ENCODE data around the gene LTF.

The LTF gene

GRCh38 chr3:46464326-46465195, at the start of gene LTF:
LTF (minus strand) TSS chr3:46464905; CDS start chr3:46464867, 38 bp downstream.
- no peak for TF ChIP-seq CTCF (IDR thresholded peaks at IDR 0.05; ENCODE audit: insufficient read depth, low read length, missing control alignments)
- DNase-seq (ENCODE audit: low read depth, low spot score): no peak
- CTCF ChIA-PET: interaction anchor here (1.0 to 3.7 kb wide), 2 partner anchors 14 to 24 kb away, joined by 3 to 10 read pairs; no protein-coding TSS in a partner anchor
- H3K4me3 ChIP-seq (ENCODE audit: low read depth, low read length): no peak within 1 kb of the TSS
- POLR2A ChIA-PET: no interaction called here

DNA sequence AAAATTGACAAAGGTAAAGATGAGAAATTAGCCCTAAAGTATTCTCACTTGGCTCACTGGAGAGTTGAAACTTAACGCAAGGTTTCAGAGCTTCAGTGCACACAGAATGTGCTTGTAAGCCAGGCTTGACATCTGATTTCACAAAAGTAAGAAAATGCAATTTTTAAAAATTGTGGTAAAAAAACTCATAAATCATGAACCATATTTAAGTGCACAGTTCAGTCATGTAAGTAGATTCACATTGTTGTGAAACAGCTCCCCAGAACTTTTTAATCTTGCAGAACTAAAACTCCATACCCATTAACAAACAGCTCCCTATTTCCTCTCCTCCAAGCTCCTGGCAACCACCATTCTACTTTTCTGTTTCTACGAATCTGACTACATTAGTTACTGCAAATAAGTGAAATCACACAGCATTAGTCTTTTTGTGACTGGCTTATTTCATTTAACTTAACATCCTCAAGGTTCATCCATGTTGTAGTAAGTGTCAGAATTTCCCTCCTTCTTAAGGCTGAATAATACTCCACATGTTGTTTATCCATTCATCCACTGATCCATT, 47.6 kb upstream of the LTF start:
- H3K4me3 ChIP-seq (ENCODE audit: low read depth, low read length): no peak overlapping the region
- ChIA-PET POLR2A (no interaction called here), CTCF (interaction anchor here (1.0 to 1.6 kb wide), 4 partner anchors 9 to 117 kb away, joined by 3 to 6 read pairs (median 3); no protein-coding TSS in a partner anchor)
- no peak for TF ChIP-seq CTCF (IDR thresholded peaks at IDR 0.05; ENCODE audit: insufficient read depth, low read length, missing control alignments)
- DNase-seq (ENCODE audit: low read depth, low spot score): no peak

- no peak for DNase-seq (ENCODE audit: low read depth, low spot score)
- POLR2A ChIA-PET: no interaction called here
- no peak overlapping the region for H3K4me3 ChIP-seq (ENCODE audit: low read depth, low read length)
- TF ChIP-seq CTCF (IDR thresholded peaks at IDR 0.05; ENCODE audit: insufficient read depth, low read length, missing control alignments): no peak
- CTCF ChIA-PET: interaction anchor here (1.1 to 1.9 kb wide), 4 partner anchors 9 to 21 kb away, joined by 3 to 12 read pairs (median 4); partner anchors contain the start of gene RTP3
These were observed 45.0 kb upstream of the LTF start for GRCh38 chr3:46509661-46510187.

GRCh38 chr3:46508850-46509591, 44.3 kb upstream of the LTF start:
- POLR2A ChIA-PET: no interaction called here
- DNase-seq (ENCODE audit: low read depth, low spot score): no peak
- no peak for TF ChIP-seq CTCF (IDR thresholded peaks at IDR 0.05; ENCODE audit: insufficient read depth, low read length, missing control alignments)
- CTCF ChIA-PET: interaction anchor here (1.1 to 1.9 kb wide), 4 partner anchors 8 to 20 kb away, joined by 3 to 12 read pairs (median 4); partner anchors contain the start of gene RTP3
- H3K4me3 ChIP-seq (ENCODE audit: low read depth, low read length): no peak overlapping the region

- ChIA-PET POLR2A (interaction anchor here (0.7 kb wide), 1 partner anchor 10 kb away, joined by 3 read pairs; no protein-coding TSS in a partner anchor), CTCF (interaction anchor here (1.0 to 1.5 kb wide), 3 partner anchors 10 to 123 kb away, joined by 3 to 4 read pairs (median 3); no protein-coding TSS in a partner anchor)
- no peak for TF ChIP-seq CTCF (IDR thresholded peaks at IDR 0.05; ENCODE audit: insufficient read depth, low read length, missing control alignments)
- H3K4me3 ChIP-seq (ENCODE audit: low read depth, low read length): no peak overlapping the region
- DNase-seq (ENCODE audit: low read depth, low spot score): no peak
These were observed 41.8 kb upstream of the LTF start for GRCh38 chr3:46506526-46506925.

All from AG04449 (cell line).